ENCODE measurements around the gene PTPN18.

PTPN18 gene

GRCh38 chr2:130339885-130340745 lies 15.7 kb upstream of the PTPN18 start:
- DNase-seq, result no peak

- no peak for DNase-seq
These were observed 14.3 kb upstream of the PTPN18 start for GRCh38 chr2:130341562-130342019.

- peak; percentile 99 for DNase-seq
These were observed 13.8 kb upstream of the PTPN18 start for GRCh38 chr2:130342020-130342532.

- peak; percentile 99 for DNase-seq
These were observed 13.2 kb upstream of the PTPN18 start, which contains the start of gene IMP4 for GRCh38 chr2:130342533-130343275. Gene IMP4, plus strand, starts transcription at chr2:130342897. Its CDS starts 36 bp downstream, at chr2:130342933.

- DNase-seq, result no peak
These were observed 11.3 kb upstream of the PTPN18 start for GRCh38 chr2:130344578-130344977.

- no peak for DNase-seq
These were observed 10.8 kb upstream of the PTPN18 start for GRCh38 chr2:130345091-130345490.

- DNase-seq, result no peak
These were observed 10.2 kb upstream of the PTPN18 start for GRCh38 chr2:130345611-130346010.

GRCh38 chr2:130346041-130346740 lies 9.7 kb upstream of the PTPN18 start:
- no peak for DNase-seq

- DNase-seq, result no peak
These were observed 9.2 kb upstream of the PTPN18 start for GRCh38 chr2:130346741-130347066.

- DNase-seq, result no peak
These were observed 8.5 kb upstream of the PTPN18 start for GRCh38 chr2:130347220-130347925.

GRCh38 chr2:130349174-130349573 lies 6.7 kb upstream of the PTPN18 start:
- no peak for DNase-seq

GRCh38 chr2:130351711-130352110 lies 4.1 kb upstream of the PTPN18 start:
- no peak for DNase-seq

GRCh38 chr2:130352237-130352636 lies 3.6 kb upstream of the PTPN18 start:
- no peak for DNase-seq

GRCh38 chr2:130353291-130354138 lies 2.3 kb upstream of the PTPN18 start:
- no peak for DNase-seq

- DNase-seq, result no peak
These were observed 1.8 kb upstream of the PTPN18 start for GRCh38 chr2:130354139-130354428.

- DNase-seq, result no peak
These were observed 681 bp upstream of the PTPN18 start for GRCh38 chr2:130355172-130355577.

- no peak for DNase-seq
These were observed 2.0 kb downstream of the PTPN18 start for GRCh38 chr2:130357864-130358263.

- no peak for DNase-seq
These were observed 2.8 kb downstream of the PTPN18 start for GRCh38 chr2:130358420-130359350.

- no peak for DNase-seq
These were observed 3.6 kb downstream of the PTPN18 start for GRCh38 chr2:130359466-130359865.

- DNase-seq, result no peak
These were observed 7.6 kb downstream of the PTPN18 start for GRCh38 chr2:130363479-130363878.

GRCh38 chr2:130365075-130365474 lies 9.2 kb downstream of the PTPN18 start:
- no peak for DNase-seq
